ENCODE results near the gene NINJ1.

DNA sequence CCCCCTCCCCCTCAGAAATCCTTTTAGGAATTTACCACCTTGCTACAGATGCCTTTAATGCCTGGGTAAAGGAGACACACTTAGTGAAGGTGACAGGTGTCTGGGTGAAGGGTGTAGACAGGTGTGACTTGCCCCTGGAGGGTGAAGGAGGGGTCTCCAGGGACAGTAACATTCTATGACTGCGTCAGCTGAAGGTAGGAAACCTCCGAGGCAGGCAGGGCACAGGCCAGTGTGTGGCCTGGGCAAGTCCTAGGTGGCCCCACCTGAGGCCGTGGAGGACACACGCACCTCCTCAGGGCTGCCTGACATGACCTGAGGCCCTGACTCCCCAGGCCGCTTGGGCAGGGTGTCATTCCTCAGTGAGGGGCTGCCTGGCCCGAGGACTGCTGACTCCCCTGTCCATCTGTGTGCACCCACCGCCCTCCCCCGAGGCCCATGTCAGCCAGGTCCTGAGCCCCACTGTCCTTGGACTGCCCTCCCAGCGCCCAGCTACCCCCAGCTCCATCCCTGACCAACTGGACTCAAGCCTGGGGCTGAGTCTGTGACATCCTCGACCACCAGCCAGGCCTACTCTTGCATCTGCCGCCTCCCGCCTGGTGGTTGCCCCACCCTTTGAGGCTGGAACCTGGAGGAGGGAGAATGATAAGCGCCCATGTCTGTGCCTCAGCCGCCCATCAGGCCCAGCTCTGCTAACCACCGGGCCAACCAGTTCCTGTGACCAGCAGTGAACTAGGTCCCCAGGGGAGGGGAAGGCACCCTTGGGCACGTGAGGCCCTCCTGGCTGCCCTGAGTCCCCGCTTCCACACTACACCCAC lies 19.7 kb downstream of the NINJ1 start:
- no peak for TF ChIP-seq EZH2 (IDR thresholded peaks at IDR 0.05; ENCODE audit: low read length, missing control alignments)
- TF ChIP-seq, protein P1, sequence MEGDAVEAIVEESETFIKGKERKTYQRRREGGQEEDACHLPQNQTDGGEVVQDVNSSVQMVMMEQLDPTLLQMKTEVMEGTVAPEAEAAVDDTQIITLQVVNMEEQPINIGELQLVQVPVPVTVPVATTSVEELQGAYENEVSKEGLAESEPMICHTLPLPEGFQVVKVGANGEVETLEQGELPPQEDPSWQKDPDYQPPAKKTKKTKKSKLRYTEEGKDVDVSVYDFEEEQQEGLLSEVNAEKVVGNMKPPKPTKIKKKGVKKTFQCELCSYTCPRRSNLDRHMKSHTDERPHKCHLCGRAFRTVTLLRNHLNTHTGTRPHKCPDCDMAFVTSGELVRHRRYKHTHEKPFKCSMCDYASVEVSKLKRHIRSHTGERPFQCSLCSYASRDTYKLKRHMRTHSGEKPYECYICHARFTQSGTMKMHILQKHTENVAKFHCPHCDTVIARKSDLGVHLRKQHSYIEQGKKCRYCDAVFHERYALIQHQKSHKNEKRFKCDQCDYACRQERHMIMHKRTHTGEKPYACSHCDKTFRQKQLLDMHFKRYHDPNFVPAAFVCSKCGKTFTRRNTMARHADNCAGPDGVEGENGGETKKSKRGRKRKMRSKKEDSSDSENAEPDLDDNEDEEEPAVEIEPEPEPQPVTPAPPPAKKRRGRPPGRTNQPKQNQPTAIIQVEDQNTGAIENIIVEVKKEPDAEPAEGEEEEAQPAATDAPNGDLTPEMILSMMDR (conservative IDR thresholded peaks at IDR 0.05 in 1 of 2, IDR thresholded peaks at IDR 0.05 in 1 of 2; ENCODE audit: low read depth in 1 of 2, low read length in 2 of 2) = no peak
